Activated CD8-positive, alpha-beta T cell treated with anti-CD3 and anti-CD28 coated beads, Interleukin-2, amount 10 ng/mL, durations not matched to agents 7 days and 5 days (primary cell): Measurements from ENCODE around the gene BIN1. TPM values are rescaled to one million over a fixed set of nuclear protein-coding genes. Genes with fewer than 3 reads are reported as not detected.

Source experiments
- ATAC-seq: fragments of 150-1000 bp; cut with Tn5 transposase; one replicate; pipeline ENCODE4 v1.10.0; 2021; ENCODE audit warnings: moderate library complexity
- CTCF ChIA-PET: fragments of 350-600 bp; sonication (Branson Sonifier 250); formaldehyde crosslinking; loops from one replicate; lab custom pipeline; 2021; ENCODE audit warnings: antibody characterized with exemption; lab: Charles Lee
- POLR2A ChIA-PET: fragments of 350-600 bp; sonication (Branson Sonifier 250); formaldehyde crosslinking; loops from one replicate; lab custom pipeline; 2021; ENCODE audit warnings: antibody characterized with exemption; lab: Charles Lee
- DNase-seq: peaks from one replicate; pipeline ENCODE4 v3.0.0-alpha.2; 2020
- H3K27ac Mint-ChIP-seq: one replicate; pipeline ENCODE4 v1.8.0; 2021; ENCODE audit warnings: mild to moderate bottlenecking, mixed read lengths
- H3K27me3 Mint-ChIP-seq: one replicate; pipeline ENCODE4 v1.8.0; 2021; ENCODE audit warnings: low read depth, mixed read lengths
- H3K36me3 Mint-ChIP-seq: one replicate; pipeline ENCODE4 v1.8.0; 2021; ENCODE audit warnings: low read depth, mixed read lengths
- H3K4me1 Mint-ChIP-seq: one replicate; pipeline ENCODE4 v1.8.0; 2021; ENCODE audit warnings: low read depth, mixed read lengths
- H3K4me3 Mint-ChIP-seq: one replicate; pipeline ENCODE4 v1.8.0; 2021; ENCODE audit warnings: mild to moderate bottlenecking, mixed read lengths
- H3K9me3 Mint-ChIP-seq: one replicate; pipeline ENCODE4 v1.8.0; 2022; ENCODE audit warnings: mixed read lengths; ENCODE audit not compliant: insufficient read depth
- total RNA-seq, 2 experiments: library from RNA; stranded (reverse); gene quantifications; one replicate each; pipeline ENCODE4 v1.2.3, GENCODE V29; 2021

BIN1 gene
- total RNA-seq, 2 experiments from 2014 or later, result 125 to 127 TPM

DNA sequence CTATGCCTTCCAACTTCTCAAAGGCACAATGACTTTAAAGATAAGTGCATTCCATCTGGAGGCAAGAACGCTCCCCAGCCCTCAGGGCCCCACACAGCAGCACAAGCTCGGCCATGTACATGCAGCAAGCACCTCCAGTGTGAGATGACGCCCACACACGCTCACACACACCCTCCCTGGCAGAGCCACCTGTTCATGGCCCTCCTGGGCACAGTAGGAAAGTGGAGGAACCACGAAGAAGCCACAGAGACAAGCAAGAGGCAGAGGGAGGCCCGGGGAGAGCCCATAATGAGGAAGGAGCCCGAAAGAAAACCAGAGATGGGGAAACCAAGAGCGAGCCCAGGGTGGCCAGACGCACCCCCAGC is 21.7 kb downstream of the BIN1 start:
- Mint-ChIP-seq H3K36me3 (peaks cover 5% of the 10 kb centered on the region), H3K4me1 (peaks cover 57% of the 10 kb centered on the region), H3K9me3 (no peaks in the 10 kb centered on the region), H3K27ac (peak overlapping the region; percentile 97), H3K4me3 (peak overlapping the region; percentile 52), H3K27me3 (no peaks in the 10 kb centered on the region)
- ATAC-seq (no peak), DNase-seq (peak; percentile 46)
- ChIA-PET CTCF (interaction anchor here (0.7 to 2.5 kb wide), 5 partner anchors 11 to 441 kb away, joined by 3 to 12 read pairs (median 3); no protein-coding TSS in a partner anchor), POLR2A (interaction anchor here (1.3 to 1.9 kb wide), 4 partner anchors 10 to 209 kb away, joined by 3 to 6 read pairs (median 4); partner anchors contain the start of gene ERCC3)

DNA sequence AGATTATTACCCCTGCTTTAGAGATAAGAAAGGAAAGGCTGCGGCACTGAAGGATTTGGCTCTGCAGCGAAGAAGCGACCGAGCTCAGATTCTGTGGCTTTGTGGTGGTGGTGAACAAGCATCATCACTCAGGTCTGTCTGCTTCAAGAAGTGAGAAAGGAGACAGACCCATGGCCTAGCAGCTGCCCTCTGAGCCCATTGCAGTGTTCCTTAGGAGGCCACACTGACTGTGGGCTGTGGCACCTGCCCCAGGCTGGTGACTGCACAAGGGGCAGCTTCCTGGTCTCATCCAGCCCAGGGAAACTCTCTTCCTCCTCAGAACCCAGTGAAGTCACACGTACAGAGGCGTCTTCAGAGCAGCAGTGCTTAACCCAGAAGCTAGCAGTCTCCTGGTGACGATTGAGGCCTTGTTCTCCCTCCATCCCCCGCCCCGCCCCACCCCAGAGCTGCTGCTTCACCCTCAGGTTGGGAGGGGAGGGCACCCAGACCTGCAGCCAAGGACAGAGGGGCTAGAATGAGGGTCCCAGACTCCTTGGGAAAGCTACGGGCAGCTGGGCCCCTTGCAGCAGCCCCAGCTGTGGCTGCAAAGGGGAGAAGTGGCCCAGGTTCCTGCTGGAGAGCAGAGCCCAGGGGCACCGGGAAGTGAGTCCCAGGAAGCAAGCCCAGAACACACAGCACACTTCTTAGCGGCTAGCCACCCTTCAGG is 22.2 kb downstream of the BIN1 start:
- Mint-ChIP-seq H3K4me3 (peak overlapping the region; percentile 17), H3K9me3 (no peaks in the 10 kb centered on the region), H3K27me3 (no peaks in the 10 kb centered on the region), H3K4me1 (peaks cover 63% of the 10 kb centered on the region), H3K27ac (peak overlapping the region; percentile 97), H3K36me3 (peaks cover 6% of the 10 kb centered on the region)
- POLR2A ChIA-PET, result interaction anchor here (1.3 to 1.9 kb wide), 4 partner anchors 9 to 210 kb away, joined by 3 to 6 read pairs (median 4); partner anchors contain the start of gene ERCC3
- ATAC-seq, result peak; percentile 46
- peak; percentile 82 for DNase-seq
- CTCF ChIA-PET, result interaction anchor here (0.7 to 2.5 kb wide), 6 partner anchors 12 to 441 kb away, joined by 3 to 12 read pairs (median 3); no protein-coding TSS in a partner anchor

DNA sequence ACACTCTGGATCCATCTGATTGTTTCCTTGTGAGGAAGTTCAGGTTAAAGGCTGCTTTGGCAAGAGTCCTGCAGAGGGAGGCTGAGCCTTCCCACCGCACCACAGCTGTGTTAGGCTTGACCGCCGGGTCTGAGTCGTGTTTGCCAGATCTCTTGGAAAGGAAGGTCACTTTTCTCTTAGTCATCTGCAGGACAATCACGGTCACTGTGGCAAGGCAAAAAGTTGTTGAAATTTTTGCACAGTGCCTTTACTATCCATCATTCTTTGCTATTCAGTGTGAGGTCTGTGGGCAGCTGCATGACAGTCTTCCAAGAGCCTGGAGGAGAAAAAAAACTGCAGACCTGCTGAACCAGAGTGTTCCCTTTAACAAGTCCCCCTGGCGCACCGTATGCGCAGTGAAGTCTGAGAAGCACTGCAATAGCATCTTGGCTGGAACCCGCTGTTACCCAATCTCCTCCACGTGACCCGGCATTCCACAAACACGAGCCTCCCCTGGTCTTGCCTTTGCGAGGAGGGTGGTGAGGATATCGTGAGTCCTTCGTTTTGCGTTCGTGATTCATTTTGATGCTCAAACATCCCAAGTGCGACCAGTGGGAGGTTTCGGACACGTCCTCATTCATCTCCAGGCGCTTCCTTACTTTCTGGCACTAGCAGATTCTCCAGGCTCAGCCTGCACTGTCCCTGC is 23.0 kb downstream of the BIN1 start:
- H3K4me1 Mint-ChIP-seq, result peaks cover 71% of the 10 kb centered on the region
- ChIA-PET POLR2A (interaction anchor here (1.3 to 1.9 kb wide), 3 partner anchors 9 to 211 kb away, joined by 3 to 6 read pairs (median 5); partner anchors contain the start of gene ERCC3), CTCF (interaction anchor here (0.9 to 2.9 kb wide), 5 partner anchors 16 to 395 kb away, joined by 3 to 12 read pairs (median 5); no protein-coding TSS in a partner anchor)
- H3K4me3 Mint-ChIP-seq, result peak overlapping the region; percentile 17
- DNase-seq (no peak), ATAC-seq (no peak)
- H3K36me3 Mint-ChIP-seq, result peaks cover 12% of the 10 kb centered on the region
- no peaks in the 10 kb centered on the region for H3K27me3 Mint-ChIP-seq
- H3K27ac Mint-ChIP-seq, result peak overlapping the region; percentile 97
- H3K9me3 Mint-ChIP-seq, result no peaks in the 10 kb centered on the region

DNA sequence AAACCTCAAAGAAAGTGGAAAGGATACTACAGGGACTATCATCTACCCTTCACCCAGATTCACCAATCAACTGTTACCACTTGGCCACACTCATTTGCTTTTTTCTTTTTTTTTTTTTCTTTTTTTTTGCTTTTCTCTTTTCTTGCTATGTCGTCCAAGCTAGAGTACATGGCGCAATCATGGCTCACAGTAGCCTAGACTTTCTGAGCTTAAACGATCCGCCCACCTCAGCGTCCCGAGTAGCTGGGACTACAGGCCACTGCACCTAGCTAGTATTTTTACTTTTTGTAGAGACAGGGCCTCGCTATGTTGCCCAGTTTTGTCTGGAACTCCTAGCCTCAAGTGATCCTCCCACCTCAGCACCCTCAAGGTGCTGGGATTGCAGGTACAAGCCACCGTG is 24.0 kb downstream of the BIN1 start:
- ATAC-seq (no peak), DNase-seq (no peak)
- peak overlapping the region; percentile 15 for H3K4me3 Mint-ChIP-seq
- H3K27ac Mint-ChIP-seq, result peak overlapping the region; percentile 97
- ChIA-PET CTCF (interaction anchor here (2.9 kb wide), 1 partner anchor 15 kb away, joined by 9 read pairs; no protein-coding TSS in a partner anchor), POLR2A (interaction anchor here (0.7 to 2.6 kb wide), 3 partner anchors 11 to 1657 kb away, joined by 5 to 9 read pairs (median 7); no protein-coding TSS in a partner anchor)
- peaks cover 14% of the 10 kb centered on the region for H3K36me3 Mint-ChIP-seq
- peaks cover 80% of the 10 kb centered on the region for H3K4me1 Mint-ChIP-seq
- no peaks in the 10 kb centered on the region for H3K27me3 Mint-ChIP-seq
- H3K9me3 Mint-ChIP-seq, result no peaks in the 10 kb centered on the region

DNA sequence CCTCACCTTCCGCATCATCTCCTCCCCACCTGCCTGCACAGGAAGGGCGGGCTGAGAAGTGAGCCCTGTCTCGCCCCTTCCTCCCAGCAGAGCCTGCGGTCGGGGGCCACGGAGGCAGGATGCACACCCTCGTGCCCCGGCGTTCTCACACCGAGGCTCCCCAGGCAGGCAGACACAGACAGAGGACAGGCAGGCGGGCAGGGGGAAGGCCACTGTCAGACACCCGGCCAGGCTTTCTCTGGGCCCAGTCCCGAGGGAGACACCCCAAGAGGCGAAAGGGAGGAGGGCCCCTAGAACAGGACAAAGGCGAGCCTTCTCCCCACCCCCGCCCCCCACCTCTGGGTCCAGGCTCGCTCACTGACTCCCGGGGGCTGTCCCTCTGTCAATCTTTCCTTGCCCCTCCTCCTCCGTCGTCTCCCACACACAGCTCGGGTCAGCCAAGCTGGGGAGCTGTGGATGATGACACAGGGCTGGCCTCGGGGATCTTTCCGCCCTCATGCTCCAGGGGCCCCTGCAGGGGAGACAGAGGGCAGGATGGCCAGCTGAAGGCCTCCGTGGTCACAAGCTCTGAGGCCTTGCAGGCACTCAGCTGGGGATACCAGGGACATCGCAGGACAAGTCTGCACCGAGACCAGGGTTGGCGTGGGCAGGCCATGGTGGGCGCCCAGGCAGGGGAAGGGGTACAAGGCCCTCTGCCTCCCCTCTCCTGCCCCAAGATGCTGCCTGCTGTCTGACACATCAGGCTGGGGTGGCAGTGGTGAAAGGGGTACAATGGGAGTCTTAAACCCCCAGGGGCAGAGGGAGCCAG is 24.9 kb downstream of the BIN1 start:
- peak; percentile 72 for ATAC-seq
- no peaks in the 10 kb centered on the region for H3K27me3 Mint-ChIP-seq
- peak; percentile 91 for DNase-seq
- POLR2A ChIA-PET, result interaction anchor here (0.6 to 2.6 kb wide), 5 partner anchors 12 to 866 kb away, joined by 3 to 9 read pairs (median 4); no protein-coding TSS in a partner anchor
- H3K4me1 Mint-ChIP-seq, result peaks cover 86% of the 10 kb centered on the region
- peak overlapping the region; percentile 97 for H3K27ac Mint-ChIP-seq
- no peaks in the 10 kb centered on the region for H3K9me3 Mint-ChIP-seq
- CTCF ChIA-PET, result interaction anchor here (2.9 kb wide), 1 partner anchor 14 kb away, joined by 9 read pairs; no protein-coding TSS in a partner anchor
- peak overlapping the region; percentile 92 for H3K4me3 Mint-ChIP-seq
- H3K36me3 Mint-ChIP-seq, result peaks cover 16% of the 10 kb centered on the region

DNA sequence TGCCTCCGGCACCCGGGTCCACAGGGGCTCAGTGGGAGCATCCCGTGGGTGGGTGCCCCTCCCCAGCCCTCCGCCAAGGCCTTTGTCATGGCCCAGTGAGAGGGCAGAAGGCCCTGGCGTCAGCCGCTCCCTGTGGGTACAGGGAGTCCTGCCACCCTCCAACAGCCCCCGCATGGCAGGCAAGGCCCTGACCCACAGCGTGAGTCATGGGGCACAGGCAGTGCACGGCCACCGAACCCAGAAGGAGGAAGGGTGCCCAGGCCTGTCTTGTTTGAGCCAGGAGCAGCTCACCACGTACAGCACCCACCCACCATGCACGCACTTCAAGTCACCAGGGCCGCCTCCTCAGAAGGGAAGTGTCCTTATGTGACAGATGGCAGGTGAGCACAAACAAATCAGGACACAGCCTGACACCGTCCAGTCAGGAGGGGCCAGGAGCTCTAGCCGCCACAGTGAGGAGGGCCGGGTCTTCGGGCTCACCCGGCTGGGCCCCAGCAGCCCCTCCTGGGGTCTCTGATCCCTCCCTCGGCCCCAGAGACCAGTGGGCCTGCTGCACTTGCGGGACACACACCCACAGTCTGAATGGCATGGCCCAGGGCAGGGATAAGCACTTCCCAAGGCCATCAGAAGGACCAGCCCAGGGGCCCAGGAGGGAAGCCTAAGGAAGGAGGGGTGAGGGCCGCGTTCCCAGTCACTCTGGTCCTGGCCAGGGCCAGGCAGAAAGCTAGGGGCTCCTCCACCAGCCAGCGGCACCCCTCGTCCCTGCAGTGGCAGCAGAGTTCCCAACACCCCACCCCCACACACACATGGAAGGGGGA is 25.8 kb downstream of the BIN1 start:
- Mint-ChIP-seq H3K27ac (peak overlapping the region; percentile 97), H3K4me3 (peak overlapping the region; percentile 92), H3K36me3 (peaks cover 21% of the 10 kb centered on the region), H3K4me1 (peaks cover 82% of the 10 kb centered on the region), H3K27me3 (no peaks in the 10 kb centered on the region), H3K9me3 (no peaks in the 10 kb centered on the region)
- CTCF ChIA-PET, result interaction anchor here (2.6 to 2.9 kb wide), 2 partner anchors 13 kb away, joined by 9 to 28 read pairs; no protein-coding TSS in a partner anchor
- peak; percentile 68 for DNase-seq
- POLR2A ChIA-PET, result interaction anchor here (0.6 to 2.6 kb wide), 5 partner anchors 10 to 26 kb away, joined by 3 to 9 read pairs (median 7); partner anchors contain the start of gene BIN1
- ATAC-seq, result peak; percentile 45

DNA sequence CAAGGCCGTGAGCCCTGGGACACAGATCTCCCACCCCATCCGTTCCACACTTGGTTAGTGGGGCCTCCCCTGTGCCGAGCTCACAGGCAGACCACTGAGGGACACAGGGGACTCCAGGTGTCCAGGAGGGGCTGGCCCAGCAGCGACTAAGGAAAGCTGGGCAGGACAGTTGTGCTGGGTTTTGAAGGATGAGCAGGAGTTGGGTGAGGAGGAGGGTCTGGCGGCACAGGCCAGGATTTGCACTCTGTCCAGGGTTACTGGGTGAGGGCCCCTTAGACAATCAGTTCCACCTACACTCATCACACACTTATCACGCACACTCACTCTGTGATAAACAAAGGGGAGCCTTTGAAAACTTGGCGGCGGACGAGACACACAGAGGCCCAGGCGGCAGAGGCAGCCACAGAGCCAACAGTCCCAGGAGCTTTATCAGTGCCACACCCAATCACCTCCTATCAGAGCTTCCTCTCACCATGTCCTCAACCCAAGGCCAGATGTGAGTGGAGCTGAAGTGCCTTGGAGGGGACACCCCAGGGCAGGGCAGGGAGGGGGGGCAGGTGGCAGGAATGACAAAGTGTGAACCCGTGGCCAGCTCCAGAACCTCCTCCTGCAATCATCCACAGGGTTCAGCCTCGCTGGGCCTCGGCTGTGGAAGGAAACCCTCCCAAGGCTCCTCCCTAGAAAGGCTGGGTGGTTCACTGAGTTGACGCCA is 26.6 kb downstream of the BIN1 start:
- Mint-ChIP-seq H3K9me3 (no peaks in the 10 kb centered on the region), H3K27ac (peak overlapping the region; percentile 97), H3K4me3 (peak overlapping the region; percentile 92), H3K36me3 (peaks cover 24% of the 10 kb centered on the region), H3K4me1 (peaks cover 74% of the 10 kb centered on the region), H3K27me3 (no peaks in the 10 kb centered on the region)
- ChIA-PET POLR2A (interaction anchor here (0.6 to 1.8 kb wide), 4 partner anchors 9 to 26 kb away, joined by 3 to 9 read pairs (median 6); partner anchors contain the start of gene BIN1), CTCF (interaction anchor here (1.4 to 2.6 kb wide), 2 partner anchors 9 to 12 kb away, joined by 5 to 28 read pairs; no protein-coding TSS in a partner anchor)
- ATAC-seq (peak; percentile 37), DNase-seq (peak; percentile 62)

DNA sequence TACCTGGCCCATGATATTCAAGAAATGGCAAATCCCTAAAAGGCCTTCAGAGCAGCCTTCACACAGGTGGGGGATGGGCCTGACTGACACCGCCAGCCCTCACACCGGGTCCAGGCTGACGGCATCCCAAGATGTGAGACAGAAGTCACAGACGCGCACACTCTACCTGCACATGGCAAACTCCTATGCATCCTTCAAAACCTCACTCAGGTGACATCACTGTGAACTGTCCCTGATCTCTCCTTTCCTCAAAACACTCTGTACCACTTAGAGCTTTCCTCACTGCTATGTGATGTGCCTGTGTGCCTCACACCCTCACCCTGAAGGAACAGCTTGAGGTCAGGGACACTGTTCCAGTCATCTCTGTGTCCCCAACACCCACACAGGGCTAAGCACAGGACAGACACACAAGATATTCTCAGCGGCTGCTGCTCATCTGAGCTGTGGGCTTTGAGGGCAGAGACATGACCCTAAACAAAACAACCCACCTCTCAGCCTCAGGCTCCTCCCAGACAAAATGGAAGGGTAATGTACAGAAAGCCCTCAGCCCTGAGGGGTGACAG is 27.5 kb downstream of the BIN1 start:
- H3K27me3 Mint-ChIP-seq, result no peaks in the 10 kb centered on the region
- peak overlapping the region; percentile 92 for H3K4me3 Mint-ChIP-seq
- POLR2A ChIA-PET, result interaction anchor here (1.8 kb wide), 1 partner anchor 8 kb away, joined by 9 read pairs; no protein-coding TSS in a partner anchor
- ATAC-seq (no peak), DNase-seq (no peak)
- CTCF ChIA-PET, result interaction anchor here (1.0 to 2.6 kb wide), 3 partner anchors 10 to 107 kb away, joined by 3 to 28 read pairs (median 5); no protein-coding TSS in a partner anchor
- peaks cover 24% of the 10 kb centered on the region for H3K36me3 Mint-ChIP-seq
- H3K27ac Mint-ChIP-seq, result peak overlapping the region; percentile 97
- peaks cover 67% of the 10 kb centered on the region for H3K4me1 Mint-ChIP-seq
- H3K9me3 Mint-ChIP-seq, result no peaks in the 10 kb centered on the region

DNA sequence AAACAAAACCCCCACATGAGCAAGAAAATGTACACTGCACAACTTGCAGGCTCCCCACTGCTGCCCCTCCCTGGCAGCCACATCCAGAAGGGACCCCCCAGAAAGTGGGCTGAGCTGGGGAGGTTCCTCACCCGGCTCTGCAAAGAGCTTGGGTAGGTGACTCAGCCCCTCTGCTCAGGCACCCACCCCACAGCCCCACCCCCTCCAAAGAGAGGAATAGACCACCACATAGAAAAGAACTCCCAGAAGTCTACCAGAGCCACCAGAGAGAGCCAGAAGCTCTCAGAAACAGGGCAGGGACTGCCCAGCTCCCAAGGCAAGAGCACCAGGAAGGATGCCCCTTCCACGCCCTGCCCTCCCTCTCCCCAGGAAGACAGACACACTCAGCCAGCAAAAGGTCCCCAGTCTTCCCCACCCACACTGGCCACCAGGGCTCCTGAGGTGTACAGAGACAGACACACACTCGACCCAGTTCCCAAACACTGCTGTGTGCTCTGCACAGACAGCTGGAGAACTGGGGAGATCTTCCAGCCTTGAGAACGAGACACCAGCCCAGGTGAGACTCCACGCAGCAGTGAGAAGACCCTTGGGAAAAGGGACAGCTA is 28.2 kb downstream of the BIN1 start:
- H3K27me3 Mint-ChIP-seq, result no peaks in the 10 kb centered on the region
- no peak for DNase-seq

More for the DNA sequence above, 28.2 kb downstream of the BIN1 start:
- ATAC-seq, result no peak
- H3K4me1 Mint-ChIP-seq, result peaks cover 65% of the 10 kb centered on the region
- H3K4me3 Mint-ChIP-seq, result peak overlapping the region; percentile 92
- H3K9me3 Mint-ChIP-seq, result no peaks in the 10 kb centered on the region
- peak overlapping the region; percentile 97 for H3K27ac Mint-ChIP-seq
- ChIA-PET POLR2A (no interaction called here), CTCF (interaction anchor here (1.0 to 2.6 kb wide), 3 partner anchors 11 to 106 kb away, joined by 3 to 28 read pairs (median 5); no protein-coding TSS in a partner anchor)
- peaks cover 26% of the 10 kb centered on the region for H3K36me3 Mint-ChIP-seq
